Measurements from ENCODE around the gene RUNX3.

RUNX3 gene

GRCh38 chr1:24933468-24933867, 3.4 kb upstream of the RUNX3 start:
- H3K9me2 ChIP-seq (replicated peaks; ENCODE audit: control insufficient read depth, low read length): no peaks in the 10 kb centered on the region
- no peak overlapping the region for H3K4me2 ChIP-seq (ENCODE audit: low read length)
- peaks cover 12% of the 10 kb centered on the region for H3K79me2 ChIP-seq (ENCODE audit: control insufficient read depth, low read length)
- H3K4me3 ChIP-seq (ENCODE audit: low read length): no peak overlapping the region
- H3K4me1 ChIP-seq (ENCODE audit: control insufficient read depth, low read length): peaks cover 26% of the 10 kb centered on the region
- no peak overlapping the region for H3K27ac ChIP-seq (ENCODE audit: low read depth, low read length)
- H3K9me3 ChIP-seq (ENCODE audit: control insufficient read depth, insufficient read depth, low read length): no peaks in the 10 kb centered on the region
- H3F3A ChIP-seq (ENCODE audit: control insufficient read depth, insufficient read depth): no peaks in the 10 kb centered on the region
- peaks cover 34% of the 10 kb centered on the region for H3K27me3 ChIP-seq (ENCODE audit: control insufficient read depth, low read length)
- no peak for TF ChIP-seq CTCF (IDR thresholded peaks at IDR 0.05; ENCODE audit: low read depth, low read length, poor library complexity, severe bottlenecking)
- H3K36me3 ChIP-seq (ENCODE audit: control insufficient read depth, low read length): peaks cover 5% of the 10 kb centered on the region; the same call in 1 of the 2 replicates
- H4K20me1 ChIP-seq (ENCODE audit: control insufficient read depth, insufficient read depth, low read depth, low read length): no peaks in the 10 kb centered on the region

- Histone ChIP-seq H3K79me2 (ENCODE audit: control insufficient read depth, low read length) (peaks cover 18% of the 10 kb centered on the region), H3F3A (ENCODE audit: control insufficient read depth, insufficient read depth) (no peaks in the 10 kb centered on the region), H4K20me1 (ENCODE audit: control insufficient read depth, insufficient read depth, low read depth, low read length) (peaks cover 5% of the 10 kb centered on the region; the same call in 1 of the 2 replicates), H3K36me3 (ENCODE audit: control insufficient read depth, low read length) (peaks cover 7% of the 10 kb centered on the region), H3K9me2 (replicated peaks; ENCODE audit: control insufficient read depth, low read length) (no peaks in the 10 kb centered on the region), H3K9me3 (ENCODE audit: control insufficient read depth, insufficient read depth, low read length) (no peaks in the 10 kb centered on the region), H3K27ac (ENCODE audit: low read depth, low read length) (no peak overlapping the region), H3K27me3 (ENCODE audit: control insufficient read depth, low read length) (peaks cover 34% of the 10 kb centered on the region), H3K4me3 (ENCODE audit: low read length) (peak overlapping the region; percentile 18; the same call in 1 of the 2 replicates), H3K4me1 (ENCODE audit: control insufficient read depth, low read length) (peaks cover 33% of the 10 kb centered on the region), H3K4me2 (ENCODE audit: low read length) (peak overlapping the region; percentile 48)
- TF ChIP-seq CTCF (IDR thresholded peaks at IDR 0.05; ENCODE audit: low read depth, low read length, poor library complexity, severe bottlenecking): no peak
- no peak for TF ChIP-seq EZH2phosphoT487 (IDR thresholded peaks at IDR 0.05; ENCODE audit: borderline replicate concordance, low read length)
These were observed 2.7 kb upstream of the RUNX3 start for GRCh38 chr1:24932725-24933294.

- Histone ChIP-seq H3K27ac (ENCODE audit: low read depth, low read length) (no peak overlapping the region), H3K79me2 (ENCODE audit: control insufficient read depth, low read length) (peaks cover 24% of the 10 kb centered on the region), H3K4me2 (ENCODE audit: low read length) (peak overlapping the region; percentile 48), H3K9me2 (replicated peaks; ENCODE audit: control insufficient read depth, low read length) (no peaks in the 10 kb centered on the region), H3K9me3 (ENCODE audit: control insufficient read depth, insufficient read depth, low read length) (no peaks in the 10 kb centered on the region), H3K36me3 (ENCODE audit: control insufficient read depth, low read length) (peaks cover 12% of the 10 kb centered on the region), H3K4me1 (ENCODE audit: control insufficient read depth, low read length) (peaks cover 38% of the 10 kb centered on the region), H3K4me3 (ENCODE audit: low read length) (peak overlapping the region; percentile 18; the same call in 1 of the 2 replicates), H3K27me3 (ENCODE audit: control insufficient read depth, low read length) (peaks cover 34% of the 10 kb centered on the region), H3F3A (ENCODE audit: control insufficient read depth, insufficient read depth) (no peaks in the 10 kb centered on the region), H4K20me1 (ENCODE audit: control insufficient read depth, insufficient read depth, low read depth, low read length) (peaks cover 9% of the 10 kb centered on the region; the same call in 1 of the 2 replicates)
- TF ChIP-seq EZH2phosphoT487 (IDR thresholded peaks at IDR 0.05; ENCODE audit: borderline replicate concordance, low read length): no peak
- TF ChIP-seq CTCF (IDR thresholded peaks at IDR 0.05; ENCODE audit: low read depth, low read length, poor library complexity, severe bottlenecking): peak; percentile 44
These were observed 2.2 kb upstream of the RUNX3 start for GRCh38 chr1:24932284-24932683.
